ENCODE results near the gene PPIP5K2.
"Not testable (repeated sequence)": the region's sequence is repeated elsewhere in the genome, so short reads cannot be mapped to it uniquely, and the experiment has no call there.

The PPIP5K2 gene

DNA sequence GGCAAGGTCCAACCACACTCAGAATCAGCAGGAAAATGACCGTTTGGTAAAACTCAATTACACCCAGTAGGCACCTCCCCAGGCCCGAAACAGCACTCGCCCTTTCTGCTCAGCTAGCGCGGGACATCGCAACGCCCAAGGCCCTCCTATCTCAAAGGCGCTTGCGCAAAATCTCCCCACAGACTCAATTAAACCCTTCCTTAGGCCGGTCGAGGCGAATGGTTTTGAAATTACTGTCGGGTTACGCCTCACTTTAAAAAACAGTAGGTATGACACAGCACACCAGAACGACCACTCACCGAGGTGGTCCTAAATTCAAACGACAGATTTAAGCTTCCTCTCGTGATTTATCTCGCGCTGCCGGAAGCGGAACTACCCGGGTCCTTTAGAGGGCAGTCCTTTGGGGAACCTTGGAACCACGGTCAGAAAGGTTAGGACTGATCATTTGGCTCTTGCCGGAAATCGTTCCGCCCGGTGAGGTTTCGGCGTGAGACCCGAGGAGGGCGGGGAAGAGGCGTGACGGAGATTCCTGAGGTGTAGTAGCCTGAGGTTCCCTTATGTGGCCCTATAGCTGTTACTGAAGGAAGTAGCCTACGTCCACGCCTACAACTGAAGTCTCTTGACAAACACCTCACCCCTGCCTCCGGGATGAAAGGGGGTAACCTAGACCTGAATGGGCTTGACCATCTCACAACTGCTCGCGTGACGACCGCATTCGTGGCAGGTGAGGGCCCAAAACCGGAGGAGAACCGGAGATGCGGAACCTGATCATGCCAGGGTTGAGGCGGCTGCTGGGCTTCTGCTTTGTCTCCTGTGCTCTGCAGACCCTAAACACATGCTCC, at the start of gene PPIP5K2, which contains the start of gene GIN1:
Gene PPIP5K2 (plus strand): TSS at position 537 of the 842 bp plus-strand sequence. CDS start 9,289 bp downstream, outside the sequence.
Gene GIN1 (minus strand): TSS at position 374 of the 842 bp plus-strand sequence. CDS start 11,431 bp downstream, outside the sequence.
- DNase-seq (ENCODE audit: low spot score), result peak; percentile 99

DNA sequence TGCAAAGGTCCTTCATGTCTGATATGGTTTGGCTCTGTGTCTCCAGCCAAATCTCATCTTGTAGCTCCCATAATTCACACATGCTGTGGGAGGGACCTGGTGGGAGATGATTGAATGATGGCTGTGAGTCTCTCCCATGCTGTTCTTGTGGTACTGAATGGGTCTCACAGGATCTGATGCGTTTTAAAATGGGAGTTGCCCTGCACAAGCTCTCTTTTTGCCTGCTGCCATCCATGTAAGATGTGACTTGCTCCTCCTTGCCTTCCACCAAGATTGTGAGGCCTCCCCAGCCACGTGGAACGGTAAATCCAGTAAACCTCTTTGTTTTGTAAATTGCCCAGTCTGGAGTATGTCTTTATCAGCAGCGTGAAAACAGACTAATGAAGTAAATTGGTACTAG, 46.6 kb upstream of the PPIP5K2 start:
- not testable (repeated sequence) for DNase-seq (ENCODE audit: low spot score)

DNA sequence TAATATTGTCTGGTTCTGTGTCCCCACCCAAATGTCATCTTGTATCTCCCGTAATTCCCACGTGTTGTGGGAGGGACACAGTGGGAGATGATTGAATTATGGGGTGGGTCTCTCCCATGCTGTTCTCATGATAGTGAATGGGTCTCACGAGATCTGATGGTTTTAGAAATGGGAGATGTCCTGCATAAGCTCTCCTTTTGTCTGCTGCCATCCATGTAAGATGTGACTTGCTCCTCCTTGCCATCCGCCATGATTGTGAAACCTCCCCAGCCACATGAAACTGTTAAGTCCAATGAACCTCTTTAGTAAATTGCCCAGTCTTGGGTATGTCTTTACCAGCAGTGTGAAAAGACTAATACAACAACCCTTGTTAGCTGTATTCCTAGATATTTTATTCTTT, 44.7 kb upstream of the PPIP5K2 start:
- DNase-seq (ENCODE audit: low spot score), result no peak

DNA sequence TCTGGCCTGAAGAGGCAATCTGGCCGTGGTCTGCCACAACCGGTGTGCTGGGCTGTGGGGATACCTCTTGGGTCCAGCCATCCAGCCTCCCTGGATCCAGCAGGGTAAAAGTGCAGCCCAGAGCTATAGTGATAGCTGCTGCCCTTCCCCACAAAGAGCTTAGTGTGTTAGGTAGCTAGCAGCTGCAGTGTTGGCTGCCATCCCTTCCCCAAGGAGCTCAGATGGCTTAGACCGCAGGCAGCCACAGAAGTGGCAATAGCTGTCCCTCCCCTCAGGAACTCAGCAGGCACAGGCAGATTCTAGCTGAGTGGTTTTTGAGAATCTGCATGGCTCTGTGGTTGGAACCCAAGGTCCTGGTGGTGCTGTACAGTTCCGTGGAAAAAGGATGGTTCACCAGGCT, 40.3 kb upstream of the PPIP5K2 start:
- no peak for DNase-seq (ENCODE audit: low spot score)

DNA sequence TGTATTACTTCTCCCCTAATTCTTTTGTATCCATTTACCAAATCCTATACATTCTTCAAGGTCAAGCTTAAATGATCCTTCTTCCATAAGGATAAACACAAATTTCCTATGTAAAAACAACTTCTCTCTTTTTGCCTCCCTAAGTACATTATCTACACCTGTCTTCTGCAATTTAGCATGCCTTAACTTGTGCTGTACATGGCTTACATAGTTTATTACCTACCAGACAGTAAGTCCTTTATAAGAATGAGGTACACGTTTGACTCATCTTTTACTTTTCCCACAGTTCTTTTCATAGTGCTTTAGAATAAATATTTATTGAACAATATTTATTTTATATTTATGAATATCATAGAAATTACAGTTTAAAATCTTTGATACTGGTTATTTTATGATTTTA, 33.6 kb upstream of the PPIP5K2 start:
- no peak for DNase-seq (ENCODE audit: low spot score)

DNA sequence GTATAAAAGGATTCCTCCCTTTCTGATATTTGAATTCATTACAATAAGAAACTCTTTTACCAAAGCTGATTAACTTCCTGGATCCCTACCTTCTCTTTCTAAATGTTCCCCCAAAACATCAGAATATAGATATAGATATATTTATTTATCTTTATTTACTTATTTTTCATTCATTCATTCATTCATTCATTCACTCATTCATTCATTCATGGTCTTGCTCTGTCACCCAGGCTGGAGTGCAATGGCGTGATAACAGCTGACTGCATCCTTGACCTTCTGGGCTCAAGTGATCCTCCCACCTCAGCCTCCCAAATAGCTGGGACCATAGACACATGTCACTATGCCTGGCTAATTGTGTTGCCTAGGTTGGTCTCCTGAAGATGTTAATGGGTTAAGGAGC, 30.8 kb upstream of the PPIP5K2 start:
- no peak for DNase-seq (ENCODE audit: low spot score)

DNA sequence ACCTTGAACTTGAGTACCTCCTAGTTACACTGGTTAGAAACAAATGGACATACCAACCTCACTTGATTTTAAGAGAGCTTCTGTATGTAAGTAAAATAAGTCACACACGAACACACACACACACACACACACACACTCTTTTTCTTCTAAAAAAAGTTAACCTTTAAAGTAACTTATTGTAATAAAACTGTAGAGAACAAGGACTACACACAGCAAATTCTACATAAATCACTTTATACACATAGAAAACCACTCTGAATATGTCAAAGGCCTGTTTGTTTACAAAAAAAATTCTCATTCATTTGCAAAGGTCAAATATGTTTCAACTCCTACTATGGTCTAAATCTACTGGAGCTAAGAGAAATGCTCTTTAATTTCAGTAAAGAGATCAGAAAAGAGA, 29.3 kb upstream of the PPIP5K2 start:
- no peak for DNase-seq (ENCODE audit: low spot score)

DNA sequence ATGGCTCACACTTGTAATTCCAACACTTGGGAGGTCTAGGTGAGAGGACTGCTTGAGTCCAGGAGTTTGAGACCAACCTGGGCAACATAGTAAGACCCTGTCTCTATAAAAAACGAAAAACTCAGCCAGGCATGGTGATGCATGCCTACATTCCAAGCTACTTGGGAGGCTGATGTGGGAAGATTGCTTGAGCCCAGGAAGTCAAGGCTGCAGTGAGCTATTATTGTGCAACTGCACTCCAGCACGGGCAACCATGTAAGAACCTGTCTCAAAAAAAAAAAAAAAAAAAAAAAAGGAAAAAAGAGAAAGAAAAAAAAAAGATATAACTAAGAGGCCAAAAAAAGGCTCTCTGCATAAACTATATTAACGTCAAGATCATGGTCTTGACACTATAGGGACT, 27.4 kb upstream of the PPIP5K2 start:
- no peak for DNase-seq (ENCODE audit: low spot score)

DNA sequence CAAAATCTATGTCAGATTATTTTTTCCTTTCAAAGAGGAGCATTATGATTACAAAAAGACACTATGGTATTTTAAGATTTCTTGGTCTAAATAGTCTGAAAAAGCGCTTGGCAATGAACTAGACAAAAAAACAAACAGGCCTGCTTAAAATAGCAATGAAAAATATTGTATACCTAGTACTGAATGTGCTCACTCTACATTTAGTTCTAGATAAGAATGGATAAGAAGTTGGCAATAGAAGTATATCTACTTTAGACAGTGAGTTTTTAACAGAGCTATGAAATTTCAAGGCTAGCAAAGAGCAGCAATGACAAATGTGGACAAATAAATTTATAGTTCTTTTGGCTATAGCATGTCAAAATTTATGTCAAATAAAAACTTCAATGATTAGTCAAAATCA, 26.4 kb upstream of the PPIP5K2 start:
- no peak for DNase-seq (ENCODE audit: low spot score)

DNA sequence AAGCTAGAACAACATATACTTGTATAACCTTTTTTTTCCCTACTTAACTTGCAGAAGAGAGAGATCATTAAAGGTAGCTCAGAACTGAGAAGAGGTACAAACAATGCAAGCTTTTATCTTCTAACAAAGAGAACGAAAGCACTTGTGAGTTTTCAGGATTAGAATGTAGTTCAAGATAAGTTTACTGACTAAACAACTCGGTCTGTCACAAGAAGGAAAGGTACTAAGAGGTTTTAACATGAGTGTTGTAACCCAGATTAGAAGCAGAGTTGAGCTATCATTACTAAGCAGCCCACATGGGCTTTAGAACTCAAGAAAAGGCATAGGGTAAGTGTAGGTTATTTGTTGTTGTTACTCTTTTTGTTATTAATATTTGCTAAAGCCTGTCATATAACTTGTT, 25.4 kb upstream of the PPIP5K2 start:
- no peak for DNase-seq (ENCODE audit: low spot score)

DNA sequence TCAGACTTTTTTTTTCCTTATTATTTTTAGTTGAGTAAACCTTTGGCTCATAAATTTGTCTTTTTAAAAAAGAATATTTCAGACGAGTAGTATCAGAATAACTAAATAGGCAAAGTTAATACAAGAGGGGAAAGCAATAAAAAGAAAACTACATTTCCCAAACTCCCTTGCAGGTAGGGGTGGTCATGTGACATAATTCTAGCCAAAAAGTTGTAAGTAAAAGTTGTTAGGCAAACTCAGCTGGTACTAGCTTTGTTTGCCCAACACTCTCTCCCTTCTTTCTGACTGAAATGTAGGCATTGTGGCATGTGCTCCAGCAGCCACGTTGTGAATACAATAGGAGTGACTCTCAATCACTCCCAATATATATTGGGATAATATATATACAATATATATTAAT, 21.1 kb upstream of the PPIP5K2 start:
- no peak for DNase-seq (ENCODE audit: low spot score)

DNA sequence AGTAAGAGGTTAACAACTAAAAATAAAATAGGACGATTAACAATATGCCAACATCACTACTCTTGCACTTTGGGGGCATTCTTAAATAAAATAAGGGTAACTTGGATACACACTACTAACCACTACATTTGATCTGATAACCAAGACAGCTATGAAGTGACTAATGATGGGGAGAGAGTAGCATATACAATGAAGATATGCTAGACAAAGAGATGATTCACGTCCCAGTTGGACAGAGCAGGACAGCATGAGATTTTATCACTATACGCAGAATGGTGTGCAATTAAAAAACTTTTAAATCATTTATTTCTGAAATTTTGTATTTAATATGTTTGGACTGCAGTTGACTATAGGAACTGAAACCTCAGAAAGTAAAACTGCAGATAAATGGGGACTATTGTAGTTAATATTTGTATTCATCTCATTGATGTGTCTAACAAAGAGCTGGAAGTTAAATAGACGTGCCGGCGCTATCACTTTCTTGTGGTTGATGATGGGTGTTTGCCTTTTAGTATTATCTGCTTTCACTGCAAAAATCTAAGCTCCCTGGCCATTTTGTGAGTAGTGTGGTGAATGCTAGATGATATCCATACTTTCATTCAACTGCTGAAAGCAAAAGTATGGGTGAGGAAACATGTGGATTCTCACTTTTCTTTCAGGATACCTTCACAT, 18.9 kb upstream of the PPIP5K2 start:
- peak; percentile 30 for DNase-seq (ENCODE audit: low spot score)

DNA sequence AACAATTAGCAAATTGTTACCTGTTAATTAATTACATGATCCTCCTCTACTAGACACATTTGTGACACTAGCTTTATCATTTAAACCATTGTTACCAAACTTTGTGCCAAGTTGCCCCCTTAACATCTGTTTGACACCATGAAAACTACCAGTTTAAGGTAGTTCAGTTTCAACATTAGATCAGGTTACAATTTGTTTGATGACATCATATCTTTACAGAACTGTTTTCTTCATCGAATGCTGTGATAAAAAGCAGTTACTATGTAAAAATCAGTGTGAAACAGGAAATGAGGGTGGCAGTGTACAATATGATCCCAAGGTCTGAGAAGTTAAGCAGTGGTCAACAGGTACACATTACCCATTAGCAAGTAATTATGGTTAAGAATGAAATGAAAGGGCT, 17.9 kb upstream of the PPIP5K2 start:
- DNase-seq (ENCODE audit: low spot score), result no peak

DNA sequence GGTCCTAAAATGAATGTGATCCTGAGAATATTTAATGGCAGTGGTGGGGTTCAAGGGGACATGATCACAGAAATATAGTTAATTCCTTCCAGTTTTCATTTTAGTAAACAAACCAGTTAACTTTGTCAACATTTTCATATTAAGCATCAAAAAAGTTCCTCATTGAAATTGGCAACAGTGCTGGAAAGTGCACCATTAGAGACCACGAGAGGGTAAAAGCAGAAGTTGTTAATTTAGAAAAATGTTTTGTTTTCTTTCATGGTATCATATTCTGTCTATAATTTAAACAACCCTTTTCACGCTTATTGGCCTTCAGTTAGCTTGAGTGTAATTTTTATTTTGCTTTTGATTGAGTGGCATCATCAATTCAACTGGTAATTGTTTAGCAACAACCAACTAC, 12.0 kb upstream of the PPIP5K2 start:
- no peak for DNase-seq (ENCODE audit: low spot score)

DNA sequence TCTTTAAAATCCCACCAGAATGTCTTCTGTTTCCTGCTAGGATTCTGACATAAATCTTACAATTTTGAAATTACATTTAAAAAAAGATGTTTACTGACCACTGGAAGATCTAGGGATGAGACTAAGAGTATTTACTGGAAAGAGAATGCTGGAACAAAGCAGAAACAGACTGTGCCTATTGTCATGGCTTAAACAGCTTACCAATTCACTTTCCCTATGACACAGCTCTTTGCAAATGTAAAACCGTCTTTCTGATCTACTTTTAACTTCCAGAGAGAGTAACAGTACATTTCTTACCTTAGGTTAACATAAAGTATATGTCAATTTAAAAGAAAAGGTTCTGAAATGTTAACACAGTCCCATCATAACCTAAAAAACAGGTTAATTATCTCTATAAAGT, 10.8 kb upstream of the PPIP5K2 start:
- no peak for DNase-seq (ENCODE audit: low spot score)

DNA sequence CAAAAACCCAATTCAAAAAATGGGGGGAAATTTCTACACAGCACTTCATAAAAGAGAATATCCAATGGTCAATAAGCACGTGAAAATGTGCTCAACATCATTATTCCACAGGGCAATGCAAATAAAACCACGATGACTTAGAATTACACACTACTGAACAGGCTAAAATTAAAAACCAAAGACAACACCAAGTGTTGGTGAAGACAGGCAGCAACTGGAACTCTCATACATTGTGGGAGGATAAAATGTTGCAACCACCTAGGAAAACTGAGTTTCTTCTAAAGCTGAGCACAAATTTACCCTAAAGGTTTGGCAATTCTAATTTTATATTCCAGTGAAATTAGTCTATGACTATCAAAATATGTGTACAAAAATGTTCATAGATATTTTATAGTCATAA, 9.7 kb upstream of the PPIP5K2 start:
- no peak for DNase-seq (ENCODE audit: low spot score)

DNA sequence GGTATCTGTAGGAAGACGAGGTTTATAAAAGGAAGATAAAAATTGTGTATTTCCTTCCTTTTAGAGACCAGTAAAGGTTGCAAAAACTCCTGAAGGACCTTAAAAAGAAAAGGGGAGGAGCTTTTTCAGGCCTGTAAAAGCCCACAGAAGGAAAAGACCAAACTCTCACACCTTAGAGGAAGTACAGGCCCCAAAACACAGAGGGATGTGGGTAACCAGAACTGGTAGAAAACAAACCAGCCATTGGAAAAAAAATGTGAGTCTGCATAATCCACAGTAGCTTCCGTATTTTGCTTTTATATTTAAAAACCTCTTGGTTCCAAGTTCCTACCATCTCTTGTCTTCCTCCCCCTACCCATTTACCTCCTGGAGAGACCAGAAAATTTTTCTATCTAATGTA, 8.6 kb upstream of the PPIP5K2 start:
- DNase-seq (ENCODE audit: low spot score), result no peak

DNA sequence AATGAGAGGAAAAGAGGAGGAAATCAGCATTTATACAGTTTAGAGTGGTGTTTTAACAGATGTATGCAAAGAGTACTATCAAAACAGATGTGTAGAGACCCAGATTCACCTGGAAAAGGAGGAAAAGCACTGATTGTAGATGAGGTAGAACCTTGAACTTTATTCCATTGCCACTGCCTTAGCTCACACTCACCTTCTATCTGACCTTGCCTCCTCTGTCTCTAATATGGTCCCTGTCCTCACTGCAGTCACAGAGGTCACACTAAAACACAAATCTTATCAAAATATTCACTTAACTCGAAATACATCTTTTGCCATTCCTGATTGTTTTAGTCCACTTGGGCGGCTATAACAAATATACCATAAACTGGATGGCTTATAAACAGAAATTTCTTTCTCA, 7.2 kb upstream of the PPIP5K2 start:
- DNase-seq (ENCODE audit: low spot score), result no peak

DNA sequence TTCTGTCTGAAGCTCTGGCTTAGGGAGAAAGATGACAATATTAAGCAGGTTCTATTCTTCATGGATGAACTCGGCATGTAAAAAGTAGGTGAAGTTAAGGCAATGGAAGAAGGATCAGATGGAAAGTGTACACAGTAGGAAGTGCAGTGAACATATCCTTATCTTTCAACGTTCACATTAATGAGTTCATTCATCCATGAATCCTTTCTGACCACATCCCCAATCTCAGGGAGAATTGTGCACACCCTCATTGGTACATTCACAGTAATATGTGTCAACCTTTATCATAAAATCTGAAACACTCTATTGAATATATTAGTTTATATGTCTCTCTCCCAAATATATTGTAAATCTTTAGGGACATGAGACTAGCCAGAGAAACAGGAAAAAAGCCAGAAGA, 5.7 kb upstream of the PPIP5K2 start:
- DNase-seq (ENCODE audit: low spot score), result no peak

DNA sequence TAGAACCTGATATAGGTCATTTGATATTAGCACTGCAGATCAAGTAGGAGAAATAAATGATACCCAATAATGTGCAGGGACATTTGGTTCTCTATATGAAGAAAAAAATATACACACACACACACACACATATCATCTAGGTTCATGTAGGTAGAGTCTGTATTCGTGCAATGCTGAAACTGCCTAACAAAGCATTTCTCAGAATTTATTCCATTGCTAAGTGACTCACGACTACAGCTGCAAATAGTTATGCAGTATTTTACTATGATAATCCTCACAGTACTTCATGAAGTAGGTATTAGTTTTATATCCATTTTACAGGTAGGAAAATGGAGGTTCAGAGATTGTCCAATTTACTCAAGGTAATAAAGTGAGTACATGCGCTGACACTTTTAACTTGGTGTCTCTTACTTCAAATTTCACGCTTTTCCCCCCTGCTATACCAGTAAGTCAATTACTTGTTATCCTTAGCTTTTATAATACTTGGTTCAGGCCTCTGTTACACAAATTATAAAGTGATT, 2.6 kb upstream of the PPIP5K2 start:
- DNase-seq (ENCODE audit: low spot score), result no peak

DNA sequence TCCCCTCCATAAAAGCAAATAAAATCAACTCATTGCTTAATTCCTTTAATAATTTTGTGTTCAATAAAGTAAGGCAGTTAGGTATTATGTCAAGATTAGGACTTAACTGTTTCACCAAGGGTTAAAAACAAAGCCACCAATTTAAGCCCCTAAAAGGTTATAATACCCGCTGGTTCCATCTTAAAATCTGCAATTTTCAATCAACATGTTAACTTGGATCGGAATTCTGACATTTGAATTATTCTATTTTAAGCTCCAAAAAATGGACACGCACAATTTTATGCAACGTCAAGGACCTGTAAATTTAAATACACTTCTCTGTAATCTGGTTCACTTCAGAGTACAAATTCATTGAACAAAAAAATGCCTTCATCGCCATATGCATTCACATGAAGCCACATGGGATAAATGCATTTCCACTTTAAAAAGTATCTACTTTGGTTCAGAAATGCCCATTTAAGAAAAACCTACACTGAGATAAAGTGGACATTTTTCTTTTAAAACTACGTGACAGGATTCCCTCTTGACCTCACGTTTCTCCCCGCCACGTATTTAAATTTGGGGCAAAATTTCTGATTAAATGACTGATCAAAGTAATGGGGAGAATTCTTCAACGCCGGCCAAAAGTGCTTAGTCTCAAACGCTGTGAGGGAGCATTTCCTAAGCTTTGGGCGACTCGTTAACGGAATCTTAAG, 884 bp upstream of the PPIP5K2 start:
- peak; percentile 39 for DNase-seq (ENCODE audit: low spot score)

DNA sequence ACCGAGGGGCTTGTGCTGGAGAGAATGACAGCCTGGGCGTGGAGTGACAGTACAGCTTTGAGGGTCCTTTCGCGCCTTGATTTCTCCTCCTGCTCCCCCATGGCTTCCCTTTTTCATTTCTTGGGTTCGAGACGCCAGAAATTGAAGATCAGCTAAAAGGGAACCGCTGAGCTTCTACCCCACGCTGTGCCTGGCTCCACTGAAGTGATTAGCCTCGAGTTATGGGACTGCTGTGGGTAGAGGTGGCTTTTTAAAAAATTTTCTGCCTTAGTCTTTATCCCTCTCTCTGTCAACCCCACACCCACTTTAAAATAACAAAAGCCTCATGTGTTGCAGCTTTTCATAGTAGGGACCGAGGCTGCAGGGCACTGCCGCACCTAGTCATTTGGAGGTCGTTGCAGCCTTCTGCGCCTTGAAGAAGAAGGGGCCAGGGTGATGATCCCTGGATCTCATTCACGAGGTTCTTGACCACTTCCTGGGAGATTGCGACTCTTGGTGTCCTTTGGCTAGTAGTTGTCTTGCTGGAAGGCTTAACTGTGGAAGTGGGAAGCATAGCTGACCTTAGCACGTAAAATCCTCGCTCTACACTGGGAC, 603 bp downstream of the PPIP5K2 start:
- peak; percentile 28 for DNase-seq (ENCODE audit: low spot score)
